RCC 7860 (cell line): ENCODE measurements around the gene PSMG1.
A peak's percentile ranks its signal among the peaks of the same experiment; 100 is the strongest.
"Not testable (repeated sequence)": the region's sequence is repeated elsewhere in the genome, so short reads cannot be mapped to it uniquely, and the experiment has no call there.

Experiments used
- DNase-seq: peaks from one replicate; pipeline ENCODE4 v3.0.0-alpha.2; 2015; ENCODE audit warnings: low spot score
- FAIRE-seq: peaks from 2 replicates; lab custom pipeline; 2012; peaks lifted over from hg19 to GRCh38; lab: Jason Lieb, UNC

Gene PSMG1, protein sequence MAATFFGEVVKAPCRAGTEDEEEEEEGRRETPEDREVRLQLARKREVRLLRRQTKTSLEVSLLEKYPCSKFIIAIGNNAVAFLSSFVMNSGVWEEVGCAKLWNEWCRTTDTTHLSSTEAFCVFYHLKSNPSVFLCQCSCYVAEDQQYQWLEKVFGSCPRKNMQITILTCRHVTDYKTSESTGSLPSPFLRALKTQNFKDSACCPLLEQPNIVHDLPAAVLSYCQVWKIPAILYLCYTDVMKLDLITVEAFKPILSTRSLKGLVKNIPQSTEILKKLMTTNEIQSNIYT

GRCh38 chr21:39183272-39184049 lies at the start of gene PSMG1:
PSMG1 (minus strand) TSS chr21:39183451; CDS start chr21:39183385, 66 bp downstream.
- peak; percentile 10 for FAIRE-seq
- DNase-seq: peak; percentile 88

GRCh38 chr21:39232861-39233291 lies 49.6 kb upstream of the PSMG1 start:
- no peak for FAIRE-seq
- DNase-seq: no peak

DNA sequence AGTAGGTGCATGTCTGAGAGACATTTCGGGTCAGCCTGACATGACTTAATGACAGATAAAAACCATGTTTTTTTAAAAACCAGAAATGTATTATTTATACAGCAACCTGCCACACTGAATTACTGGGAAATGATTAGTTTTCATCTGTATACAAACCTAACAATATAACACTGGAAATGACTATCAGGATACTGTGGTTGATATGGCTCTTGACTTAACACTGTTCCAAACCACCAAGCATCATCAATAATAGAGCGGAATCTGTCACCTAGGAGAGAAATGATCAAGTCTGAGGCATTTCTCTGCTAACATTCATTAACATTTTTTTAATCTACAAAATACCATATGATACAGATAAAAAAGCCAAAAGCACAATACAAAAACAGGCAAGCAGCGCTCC lies 41.7 kb upstream of the PSMG1 start:
- FAIRE-seq: no peak
- no peak for DNase-seq

- no peak for FAIRE-seq
- no peak for DNase-seq
These were observed 38.8 kb upstream of the PSMG1 start for GRCh38 chr21:39221997-39222486.

DNA sequence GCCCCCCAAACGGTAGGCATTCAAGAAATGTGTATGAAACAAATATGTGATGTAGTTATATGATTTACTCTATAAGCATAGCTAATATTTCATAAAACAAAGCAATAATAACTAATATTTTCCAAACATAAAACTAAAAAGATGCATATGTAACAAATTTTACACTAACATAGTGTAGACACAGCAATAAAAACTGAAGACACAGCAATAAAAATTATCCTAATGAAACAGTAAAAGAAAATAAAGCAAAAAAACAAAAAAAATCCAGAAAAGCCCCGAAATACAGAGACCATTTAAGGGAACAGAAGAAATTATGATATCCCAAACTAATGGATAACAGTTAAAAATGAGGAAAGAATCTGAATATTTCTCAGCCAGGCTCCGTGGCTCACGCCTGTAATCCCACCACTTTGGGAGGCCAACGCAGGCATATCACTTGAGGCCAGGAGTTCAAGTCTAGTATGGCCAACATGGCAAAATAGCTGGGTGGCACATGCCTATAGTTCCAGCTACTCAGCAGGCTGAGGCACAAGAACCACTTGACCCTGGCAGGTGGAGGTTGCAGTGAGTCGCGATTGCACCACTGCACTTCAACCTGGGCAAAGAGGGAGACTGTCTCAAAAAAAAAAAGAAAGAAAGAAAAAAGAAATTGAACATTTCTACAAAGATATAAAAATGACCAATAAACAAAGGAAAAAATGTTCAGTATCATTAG lies 38.2 kb upstream of the PSMG1 start:
- DNase-seq: no peak
- FAIRE-seq: no peak

DNA sequence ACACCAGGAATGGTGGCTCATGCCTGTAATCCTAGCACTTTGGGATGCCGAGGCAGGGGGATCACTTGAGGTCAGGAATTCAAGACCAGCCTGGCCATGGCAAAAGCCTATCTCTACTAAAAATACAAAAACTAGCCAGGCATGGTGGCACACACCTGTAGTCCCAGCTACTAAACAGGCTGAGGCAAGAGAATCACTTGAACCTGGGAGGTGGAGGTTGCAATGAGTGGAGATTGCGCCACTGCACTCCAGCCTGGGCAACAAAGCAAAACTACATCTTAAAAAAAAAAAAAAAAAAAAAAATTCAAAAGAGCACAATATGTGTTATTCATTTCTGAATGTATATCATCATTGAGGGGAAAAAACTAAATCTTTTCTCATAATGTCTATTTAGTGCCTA lies 37.6 kb upstream of the PSMG1 start:
- FAIRE-seq, DNase-seq: not testable (repeated sequence)

- no peak for FAIRE-seq
- no peak for DNase-seq
These were observed 36.9 kb upstream of the PSMG1 start for GRCh38 chr21:39220150-39220549.

DNA sequence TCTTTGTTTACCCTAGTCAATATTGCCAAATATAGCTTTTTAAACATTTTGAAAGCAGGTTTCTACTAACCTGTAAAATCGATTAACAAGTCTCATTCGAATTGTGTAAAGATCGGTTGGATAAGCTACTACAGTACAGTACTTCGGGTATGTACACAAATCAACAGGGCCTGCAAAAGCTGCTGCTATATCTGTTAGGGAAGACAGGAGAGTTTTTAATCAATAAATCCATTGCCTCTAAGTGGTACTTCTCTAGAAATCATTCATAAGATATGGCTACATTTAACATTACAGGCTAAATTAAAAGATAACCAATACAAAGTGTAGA lies 34.8 kb upstream of the PSMG1 start:
- DNase-seq (no peak), FAIRE-seq (no peak)

GRCh38 chr21:39217356-39218081 lies 34.3 kb upstream of the PSMG1 start:
- no peak for FAIRE-seq
- DNase-seq: no peak

DNA sequence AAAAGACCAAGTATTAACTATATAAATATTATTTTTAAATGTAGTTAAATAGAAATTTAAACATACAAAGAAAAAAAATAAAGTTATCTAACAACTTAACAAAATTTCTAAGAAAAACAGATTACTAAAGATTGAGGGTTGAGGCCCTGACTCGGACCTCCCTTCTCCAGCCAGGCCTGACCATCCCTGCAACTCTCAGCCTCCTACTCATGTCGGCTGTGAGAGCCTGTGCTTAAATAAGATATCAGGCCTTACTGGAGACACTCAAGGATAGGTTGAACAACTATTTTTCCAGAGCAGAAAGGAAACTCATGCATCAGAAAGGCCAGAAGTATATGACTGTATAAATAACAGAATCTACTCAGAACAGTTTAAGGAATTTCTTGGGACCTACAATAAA lies 33.0 kb upstream of the PSMG1 start:
- no peak for FAIRE-seq
- no peak for DNase-seq

DNA sequence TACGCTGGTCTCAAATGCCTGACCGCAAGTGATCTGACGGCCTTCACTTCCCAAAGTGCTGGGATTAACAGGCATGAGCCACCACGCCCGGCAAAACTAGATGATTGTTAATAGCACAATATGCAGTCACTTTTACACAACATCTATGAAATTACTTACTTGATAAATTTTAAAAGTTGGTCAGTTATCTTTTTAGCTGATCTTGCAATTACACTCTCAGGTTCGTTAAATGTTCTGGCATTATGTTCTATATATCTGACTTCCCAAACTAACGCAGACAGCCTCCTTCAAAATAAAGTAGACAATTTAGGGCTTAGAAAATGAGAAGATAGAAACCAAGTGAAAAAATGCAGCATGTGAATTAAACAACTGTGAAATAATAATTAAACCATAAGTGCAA lies 31.8 kb upstream of the PSMG1 start:
- DNase-seq (no peak), FAIRE-seq (no peak)

- FAIRE-seq: no peak
- no peak for DNase-seq
These were observed 26.1 kb upstream of the PSMG1 start for GRCh38 chr21:39209334-39209688.

GRCh38 chr21:39208624-39209333 lies 25.5 kb upstream of the PSMG1 start:
- no peak for DNase-seq
- no peak for FAIRE-seq

DNA sequence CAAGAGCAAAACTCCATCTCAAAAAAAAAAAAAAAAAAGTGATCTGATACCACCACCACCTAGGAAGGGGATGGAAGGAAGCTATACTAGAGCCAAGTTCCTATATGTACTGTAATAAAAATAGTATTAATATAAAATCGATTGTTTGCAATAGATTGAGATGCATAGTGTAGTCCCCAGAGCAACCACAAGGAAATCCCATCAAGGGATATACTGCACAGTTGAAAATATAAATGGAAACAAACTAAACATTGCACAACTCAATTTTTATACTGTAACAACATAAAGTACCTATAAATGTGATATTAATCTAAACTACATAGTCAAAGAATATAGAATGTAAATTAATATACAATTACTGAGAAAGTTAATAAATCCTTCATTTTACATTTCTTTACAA lies 20.9 kb upstream of the PSMG1 start:
- DNase-seq: no peak
- FAIRE-seq: no peak

DNA sequence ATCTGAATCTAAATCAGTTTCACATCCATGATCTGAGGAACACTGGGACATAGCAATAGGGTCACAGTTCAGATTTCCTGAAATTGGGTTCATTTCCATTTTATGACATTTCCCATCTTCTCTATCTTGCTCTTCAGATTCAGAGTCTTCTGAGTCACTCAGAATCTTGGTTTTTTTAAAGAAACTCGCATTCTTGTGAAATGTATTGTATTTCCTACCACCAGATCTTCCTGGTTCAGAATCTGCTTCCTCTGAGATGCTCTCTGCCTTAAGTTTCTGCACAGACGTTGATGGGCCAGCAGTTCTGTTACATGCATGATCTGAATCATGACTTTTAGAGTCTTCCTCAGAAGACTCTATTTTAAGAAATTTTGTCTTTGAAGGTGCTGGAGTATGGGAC lies 15.5 kb upstream of the PSMG1 start:
- DNase-seq (no peak), FAIRE-seq (no peak)

DNA sequence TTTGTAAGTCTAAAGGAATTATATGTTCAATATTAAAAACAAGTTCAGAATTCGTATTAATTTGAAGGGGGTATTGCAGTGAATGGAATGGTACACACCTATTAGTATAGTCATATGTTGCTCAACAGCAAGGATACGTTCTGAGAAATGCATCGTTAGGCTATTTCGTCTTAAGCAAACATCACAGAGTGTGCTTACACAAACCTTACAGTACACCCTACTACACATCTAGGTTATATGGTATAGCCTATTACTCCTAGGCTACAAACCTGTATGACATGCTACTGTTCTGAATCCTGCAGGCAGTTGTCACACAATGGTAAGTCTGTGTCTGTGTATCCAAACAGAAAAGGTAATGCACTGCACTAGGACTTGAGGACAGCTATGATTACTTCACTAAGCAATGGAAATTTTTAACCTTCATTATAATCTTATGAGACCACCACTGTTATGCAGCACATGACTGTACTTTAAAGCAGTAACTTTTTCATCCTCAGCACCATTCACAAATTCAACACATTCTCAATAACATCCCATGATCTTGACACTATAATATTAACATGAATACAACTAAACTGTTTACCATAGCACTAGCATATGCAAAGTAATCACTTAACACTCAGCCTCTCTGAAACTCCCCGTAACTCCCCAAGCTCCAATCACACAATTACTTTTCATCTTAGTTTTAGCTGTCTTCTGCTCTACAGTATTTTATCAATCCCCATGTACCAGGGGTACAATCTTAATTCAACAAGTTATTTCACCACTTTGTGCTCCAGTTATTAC lies 14.4 kb upstream of the PSMG1 start:
- DNase-seq (no peak), FAIRE-seq (no peak)

- DNase-seq: no peak
- no peak for FAIRE-seq
These were observed 13.6 kb upstream of the PSMG1 start for GRCh38 chr21:39196838-39197237.

DNA sequence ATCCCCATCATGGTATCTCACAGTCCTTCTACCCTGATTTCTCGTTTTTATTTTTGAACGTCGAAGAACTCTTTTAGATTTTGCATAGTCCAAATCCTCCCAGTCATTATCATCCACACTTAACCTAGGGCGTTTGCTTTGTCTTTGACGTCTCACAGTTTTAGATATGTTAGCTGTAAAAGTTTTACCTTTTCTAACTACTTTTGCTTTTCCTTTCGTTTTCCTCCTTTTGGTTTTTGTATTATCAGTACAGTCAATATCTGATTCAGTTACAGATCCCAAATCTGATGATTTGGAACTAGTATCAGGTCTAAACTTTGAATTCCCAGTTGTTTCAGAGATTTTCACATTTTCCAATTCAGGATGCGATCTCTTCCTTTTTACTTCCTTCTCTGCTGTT lies 13.1 kb upstream of the PSMG1 start:
- no peak for DNase-seq
- no peak for FAIRE-seq

GRCh38 chr21:39193380-39193779 lies 10.1 kb upstream of the PSMG1 start:
- no peak for FAIRE-seq

More at GRCh38 chr21:39193380-39193779, 10.1 kb upstream of the PSMG1 start:
- no peak for DNase-seq
